Gastroesophageal sphincter (tissue), 2 donors: ENCODE measurements around the gene P3H2.

Experiments
- POLR2A ChIP-seq, 2 donors: fragments of 450-650 bp; IDR thresholded peaks; one replicate each; pipeline ENCODE4 v1.6.1; 2017; ENCODE audit warnings: antibody characterized with exemption in 2 of 2, mild to moderate bottlenecking in 2 of 2, moderate library complexity in 1 of 2
- POLR2AphosphoS5 ChIP-seq: sonication (generic); formaldehyde crosslinking; IDR thresholded peaks from one replicate; pipeline ENCODE4 v1.6.1; 2017; ENCODE audit warnings: antibody characterized with exemption

DNA sequence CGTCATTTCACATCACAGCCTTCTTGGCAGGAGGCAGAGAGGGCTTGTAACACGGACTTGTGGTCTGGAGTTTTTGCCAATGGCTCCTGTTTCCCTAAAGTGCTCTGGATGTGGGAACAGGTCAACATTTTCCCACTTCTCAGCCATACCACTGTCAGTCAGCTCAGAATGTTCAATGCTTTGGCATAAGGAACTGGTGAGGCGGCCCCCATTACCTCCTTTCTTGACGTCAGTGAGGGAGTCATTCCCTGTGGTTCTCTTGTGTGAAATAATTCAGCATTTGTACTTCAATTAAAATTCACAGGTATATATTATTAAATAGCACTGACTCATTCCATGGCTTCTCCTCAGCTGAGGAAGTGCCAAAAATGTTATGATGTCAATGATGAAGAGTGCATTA is 167.1 kb downstream of the P3H2 start:
- TF ChIP-seq POLR2AphosphoS5 = no peak
- TF ChIP-seq POLR2A (IDR thresholded peaks at IDR 0.05) = no peak
